RWPE1 (cell line): Measurements from ENCODE around the gene CA9.

Source experiments
- CTCF ChIA-PET: fragments of 350-600 bp; sonication (Branson Sonifier 250); formaldehyde crosslinking; extraction: SDS; loops from one replicate; lab custom pipeline; 2021; lab: Yijun Ruan, JAX
- POLR2A ChIA-PET: fragments of 400-600 bp; formaldehyde crosslinking; extraction: SDS; loops from one replicate; lab custom pipeline; 2020; ENCODE audit warnings: antibody characterized with exemption; ENCODE audit not compliant: low non-redundant PET; lab: Yijun Ruan, JAX
- DNase-seq: peaks from one replicate; pipeline ENCODE4 v3.0.0; 2012; ENCODE audit warnings: low spot score
- H3K27ac ChIP-seq: fragments of 450-650 bp; 2 replicates; pipeline ENCODE4 v1.5.1; 2017
- TF ChIP-seq, protein P1 (sequence below): fragments of 450-650 bp; conservative IDR thresholded peaks from 2 replicates; pipeline ENCODE4 v1.5.1; 2017; ENCODE audit warnings: low read depth, mild to moderate bottlenecking

The CA9 gene

DNA sequence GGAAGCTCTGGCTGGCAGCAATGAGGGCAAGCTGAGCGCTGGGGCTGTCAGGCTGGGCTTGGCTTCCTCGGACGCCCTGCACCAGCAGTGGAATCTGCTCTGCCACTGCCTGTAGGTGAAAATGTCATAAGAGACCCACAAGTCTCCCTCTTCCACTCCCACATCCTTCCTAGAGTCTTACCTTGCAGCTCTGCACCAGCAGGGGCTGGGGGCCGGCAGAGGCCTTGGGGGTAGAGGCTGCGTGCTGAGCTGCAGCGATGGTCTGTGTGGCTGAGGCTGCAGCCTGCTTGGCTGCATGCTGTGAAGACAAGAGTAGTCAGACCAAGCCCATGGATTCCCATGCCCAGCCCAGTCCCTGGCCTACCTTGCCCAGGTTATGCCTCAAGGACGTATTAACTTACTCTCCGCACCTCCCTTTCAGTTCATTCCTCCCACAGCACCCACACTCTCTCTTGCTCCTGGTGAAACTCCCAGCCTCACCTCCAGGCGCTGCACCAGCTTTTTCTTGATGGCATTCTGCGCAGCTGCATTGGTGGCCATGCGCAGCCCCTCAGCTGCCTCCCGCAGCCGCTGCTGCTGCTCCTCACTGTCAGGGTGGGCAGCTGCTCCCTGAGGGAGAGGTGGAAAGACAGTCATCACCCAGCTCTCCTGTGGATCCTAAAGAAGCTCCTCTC lies 41.0 kb downstream of the CA9 start:
- no peak for DNase-seq
- H3K27ac ChIP-seq = peak overlapping the region; percentile 4; the same call in 1 of the 2 replicates
- POLR2A ChIA-PET = no interaction called here
- TF ChIP-seq, protein P1, sequence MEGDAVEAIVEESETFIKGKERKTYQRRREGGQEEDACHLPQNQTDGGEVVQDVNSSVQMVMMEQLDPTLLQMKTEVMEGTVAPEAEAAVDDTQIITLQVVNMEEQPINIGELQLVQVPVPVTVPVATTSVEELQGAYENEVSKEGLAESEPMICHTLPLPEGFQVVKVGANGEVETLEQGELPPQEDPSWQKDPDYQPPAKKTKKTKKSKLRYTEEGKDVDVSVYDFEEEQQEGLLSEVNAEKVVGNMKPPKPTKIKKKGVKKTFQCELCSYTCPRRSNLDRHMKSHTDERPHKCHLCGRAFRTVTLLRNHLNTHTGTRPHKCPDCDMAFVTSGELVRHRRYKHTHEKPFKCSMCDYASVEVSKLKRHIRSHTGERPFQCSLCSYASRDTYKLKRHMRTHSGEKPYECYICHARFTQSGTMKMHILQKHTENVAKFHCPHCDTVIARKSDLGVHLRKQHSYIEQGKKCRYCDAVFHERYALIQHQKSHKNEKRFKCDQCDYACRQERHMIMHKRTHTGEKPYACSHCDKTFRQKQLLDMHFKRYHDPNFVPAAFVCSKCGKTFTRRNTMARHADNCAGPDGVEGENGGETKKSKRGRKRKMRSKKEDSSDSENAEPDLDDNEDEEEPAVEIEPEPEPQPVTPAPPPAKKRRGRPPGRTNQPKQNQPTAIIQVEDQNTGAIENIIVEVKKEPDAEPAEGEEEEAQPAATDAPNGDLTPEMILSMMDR = no peak
- CTCF ChIA-PET = interaction anchor here (0.5 to 1.4 kb wide), 3 partner anchors 18 to 1017 kb away, joined by 3 to 6 read pairs (median 3); no protein-coding TSS in a partner anchor

DNA sequence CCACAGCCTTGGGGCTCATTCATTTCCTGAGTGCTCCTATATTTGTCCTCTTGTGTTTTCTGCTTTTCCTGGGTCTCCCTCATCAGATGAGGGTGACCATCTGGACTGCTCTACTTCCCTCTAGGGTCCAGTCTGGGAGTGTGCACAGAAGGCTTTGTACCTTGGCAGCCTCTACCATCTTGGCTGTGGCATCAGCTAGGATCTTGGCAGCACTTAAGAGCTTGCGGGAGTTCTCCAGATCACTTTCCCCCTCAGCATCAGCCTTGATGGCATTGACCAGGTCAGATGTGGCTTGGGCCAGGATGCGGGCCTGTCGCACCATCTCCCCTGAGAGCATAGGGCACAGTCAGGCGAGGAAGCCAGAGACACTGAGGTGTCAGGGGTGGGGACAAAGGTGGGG lies 42.5 kb downstream of the CA9 start:
- ChIA-PET CTCF (no interaction called here), POLR2A (interaction anchor here (1.1 kb wide), 1 partner anchor 54 kb away, joined by 3 read pairs; no protein-coding TSS in a partner anchor)
- TF ChIP-seq, protein P1 = no peak
- DNase-seq = no peak
- no peak overlapping the region for H3K27ac ChIP-seq

DNA sequence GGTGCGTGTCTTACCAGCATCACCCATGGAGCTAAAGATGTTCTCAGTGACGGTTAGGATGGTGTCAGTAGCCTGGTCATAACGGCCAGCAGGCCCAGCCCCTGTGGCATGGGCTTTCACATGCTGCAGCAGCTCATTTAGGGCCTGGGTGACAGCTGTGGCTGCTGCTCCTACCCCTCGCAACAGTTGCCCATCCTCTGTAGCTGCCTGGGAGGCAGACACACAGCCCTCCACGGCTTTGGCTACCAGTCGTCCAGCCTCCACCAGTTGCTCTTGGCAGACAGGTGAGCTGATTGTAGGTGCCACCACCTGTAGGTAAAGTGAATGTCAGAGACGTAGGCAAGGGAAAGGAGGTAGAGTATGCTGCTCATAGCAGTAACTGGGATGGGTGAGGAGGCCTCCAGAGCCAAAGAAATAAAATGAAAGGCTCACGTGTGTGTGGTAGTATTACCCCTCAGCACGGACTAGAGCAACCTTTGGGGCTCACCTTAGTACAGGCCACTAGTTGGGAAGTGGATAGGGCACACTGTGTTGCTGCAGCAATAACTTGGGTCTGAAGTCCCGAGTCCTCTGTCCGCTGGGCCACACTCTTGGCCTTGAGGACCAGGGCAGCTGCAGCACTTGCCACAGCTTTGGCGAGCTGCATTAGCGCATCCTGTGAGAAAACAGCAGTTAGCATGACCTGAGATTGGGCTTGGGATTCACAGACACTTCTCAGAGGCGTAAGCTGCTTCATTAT lies 43.6 kb downstream of the CA9 start:
- no peak for DNase-seq
- POLR2A ChIA-PET = no interaction called here
- TF ChIP-seq, protein P1 = no peak
- CTCF ChIA-PET = no interaction called here
- H3K27ac ChIP-seq = 0 out of 2 replicates have a peak overlapping the region, but pooled peaks have one; percentile 0

DNA sequence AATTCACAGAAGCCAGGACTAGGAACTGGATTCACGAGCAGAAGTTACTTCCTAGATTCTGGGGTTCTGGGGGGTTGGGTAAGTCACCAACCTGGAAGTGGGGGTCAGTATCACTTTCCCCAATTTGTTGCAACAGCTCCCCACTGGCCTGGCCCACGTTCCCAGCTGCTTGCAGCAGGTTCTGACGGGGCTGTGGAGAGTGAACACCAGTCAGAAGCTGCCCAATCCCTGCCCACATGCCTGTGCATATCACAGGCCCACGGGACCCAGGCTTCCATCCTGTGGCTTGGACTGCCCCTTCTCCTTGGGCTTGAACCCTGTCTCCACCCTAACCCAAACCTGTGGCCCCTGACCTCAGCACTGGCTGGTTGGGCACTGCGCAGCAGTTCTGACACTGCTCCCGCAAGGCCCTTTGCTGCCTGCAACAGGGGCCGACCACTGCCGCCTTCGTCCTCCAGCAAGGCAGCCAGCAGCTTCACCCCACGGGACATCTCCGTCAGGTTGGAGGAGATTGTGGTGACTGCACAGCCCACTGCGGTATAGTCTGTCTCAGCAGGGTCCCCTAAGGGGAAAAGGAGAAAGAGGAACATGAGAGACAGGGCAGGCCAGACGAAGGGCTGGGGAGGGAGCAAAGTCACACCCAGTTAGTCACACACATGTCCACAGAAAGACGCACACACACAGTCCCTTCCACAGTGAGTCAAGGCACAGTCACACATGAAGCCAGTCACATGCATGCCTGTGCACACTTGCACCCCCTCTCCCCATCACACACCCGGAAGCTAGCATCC lies 45.2 kb downstream of the CA9 start:
- peak overlapping the region; percentile 4 for H3K27ac ChIP-seq

DNA sequence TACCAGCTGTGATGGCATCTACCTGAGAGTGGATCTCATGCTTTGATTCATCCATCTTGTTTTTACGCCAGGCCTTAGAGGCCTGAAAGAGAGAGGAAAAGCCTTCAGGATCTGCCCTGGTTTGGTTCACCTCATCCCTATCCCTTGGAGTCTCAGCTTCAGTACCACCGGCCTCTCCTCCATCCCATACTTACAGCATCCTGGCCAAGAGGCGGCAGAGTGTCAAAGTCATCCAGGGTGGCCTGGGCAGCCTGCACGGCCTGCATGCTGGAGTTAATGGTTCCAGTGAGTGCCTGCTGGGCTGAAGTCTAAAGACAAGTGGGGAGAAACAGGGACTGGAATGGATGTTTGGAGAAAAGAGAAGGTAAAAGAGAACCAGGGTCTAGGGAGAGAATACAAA lies 45.8 kb downstream of the CA9 start:
- peak overlapping the region; percentile 4; the same call in 1 of the 2 replicates for H3K27ac ChIP-seq
- TF ChIP-seq, protein P1 = no peak
- CTCF ChIA-PET = interaction anchor here (0.9 kb wide), 1 partner anchor 70 kb away, joined by 4 read pairs; no protein-coding TSS in a partner anchor
- POLR2A ChIA-PET = no interaction called here
- no peak for DNase-seq

More for the DNA sequence above, 45.2 kb downstream of the CA9 start:
- ChIA-PET POLR2A (no interaction called here), CTCF (interaction anchor here (0.9 kb wide), 1 partner anchor 71 kb away, joined by 4 read pairs; no protein-coding TSS in a partner anchor)
- TF ChIP-seq, protein P1 = no peak
- no peak for DNase-seq

DNA sequence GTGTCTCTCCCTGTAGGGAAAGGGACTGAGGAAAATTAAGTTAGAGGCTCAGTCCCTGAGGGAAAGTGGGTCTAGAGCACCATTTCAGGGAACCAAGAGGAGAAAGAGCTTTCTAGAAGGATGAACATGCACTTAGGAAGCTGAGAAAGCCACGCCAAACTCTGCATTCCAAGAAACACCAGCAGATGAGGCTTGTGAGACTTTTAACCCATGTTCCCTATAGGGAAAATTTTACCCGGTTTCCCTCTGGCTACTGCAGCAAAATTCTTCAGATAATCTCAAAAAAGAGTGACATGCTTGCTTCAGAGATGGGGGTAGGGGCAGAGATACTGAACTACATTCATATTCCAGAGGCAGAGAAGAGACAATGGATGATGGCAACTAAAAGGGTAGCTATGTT lies 49.7 kb downstream of the CA9 start:
- TF ChIP-seq, protein P1 = no peak
- no peak overlapping the region; the same call in 1 of the 2 replicates for H3K27ac ChIP-seq
- no peak for DNase-seq
- ChIA-PET POLR2A (no interaction called here), CTCF (interaction anchor here (0.6 to 0.9 kb wide), 2 partner anchors 27 to 672 kb away, joined by 3 to 6 read pairs; no protein-coding TSS in a partner anchor)
